Prostate gland (tissue), 2 donors: ENCODE results near the gene SELENOK.

ENCODE experiments used
- POLR2AphosphoS5 ChIP-seq: sonication (generic); formaldehyde crosslinking; IDR thresholded peaks from one replicate; pipeline ENCODE4 v1.6.1; 2017; ENCODE audit warnings: antibody characterized with exemption
- TF ChIP-seq, protein P1 (sequence below), 4 experiments: fragments of 200-600 bp in 2 of 4; fragments of 450-650 bp in 2 of 4; sonication (generic) in 2 of 4; IDR thresholded peaks; 1 replicate in 3 of 4; 2 replicates in 1 of 4; pipeline ENCODE4 v1.5.1; 2016 to 2019; ENCODE audit warnings: antibody characterized with exemption in 4 of 4, mild to moderate bottlenecking in 2 of 4, moderate library complexity in 2 of 4

DNA sequence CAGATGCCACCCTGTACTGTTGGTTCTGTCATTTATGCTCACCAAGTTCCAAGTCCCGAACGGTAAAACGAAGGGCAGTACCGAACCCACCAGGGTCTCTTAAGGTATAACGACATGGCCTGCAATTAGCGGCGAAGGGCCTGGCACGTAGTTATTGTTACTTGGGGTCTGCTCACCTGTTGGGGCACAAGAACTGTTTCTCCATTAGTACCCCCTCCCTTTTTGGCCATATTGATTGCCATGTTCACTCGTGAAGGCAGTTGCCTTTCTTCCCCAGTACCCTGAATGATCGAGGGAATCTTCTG lies 44.9 kb downstream of the SELENOK start:
- TF ChIP-seq, protein P1, sequence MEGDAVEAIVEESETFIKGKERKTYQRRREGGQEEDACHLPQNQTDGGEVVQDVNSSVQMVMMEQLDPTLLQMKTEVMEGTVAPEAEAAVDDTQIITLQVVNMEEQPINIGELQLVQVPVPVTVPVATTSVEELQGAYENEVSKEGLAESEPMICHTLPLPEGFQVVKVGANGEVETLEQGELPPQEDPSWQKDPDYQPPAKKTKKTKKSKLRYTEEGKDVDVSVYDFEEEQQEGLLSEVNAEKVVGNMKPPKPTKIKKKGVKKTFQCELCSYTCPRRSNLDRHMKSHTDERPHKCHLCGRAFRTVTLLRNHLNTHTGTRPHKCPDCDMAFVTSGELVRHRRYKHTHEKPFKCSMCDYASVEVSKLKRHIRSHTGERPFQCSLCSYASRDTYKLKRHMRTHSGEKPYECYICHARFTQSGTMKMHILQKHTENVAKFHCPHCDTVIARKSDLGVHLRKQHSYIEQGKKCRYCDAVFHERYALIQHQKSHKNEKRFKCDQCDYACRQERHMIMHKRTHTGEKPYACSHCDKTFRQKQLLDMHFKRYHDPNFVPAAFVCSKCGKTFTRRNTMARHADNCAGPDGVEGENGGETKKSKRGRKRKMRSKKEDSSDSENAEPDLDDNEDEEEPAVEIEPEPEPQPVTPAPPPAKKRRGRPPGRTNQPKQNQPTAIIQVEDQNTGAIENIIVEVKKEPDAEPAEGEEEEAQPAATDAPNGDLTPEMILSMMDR (IDR thresholded peaks at IDR 0.05): no peak
- TF ChIP-seq POLR2AphosphoS5: no peak
